Frontal cortex (tissue), 4 donors: ENCODE data around the gene DCDC2B. TPM values are rescaled to one million over a fixed set of nuclear protein-coding genes. Genes with fewer than 3 reads are reported as not detected.
A peak's percentile ranks its signal among the peaks of the same experiment; 100 is the strongest.
"Not testable (repeated sequence)": the region's sequence is repeated elsewhere in the genome, so short reads cannot be mapped to it uniquely, and the experiment has no call there.

ENCODE experiments used
- DNase-seq, 2 donors: peaks; one replicate each; pipeline ENCODE4 v3.0.0; 2012; ENCODE audit warnings: low spot score in 2 of 2
- FAIRE-seq: peaks from 2 replicates; lab custom pipeline; 2012; peaks lifted over from hg19 to GRCh38; lab: Jason Lieb, UNC
- total RNA-seq: library from RNA; depleted of rRNA; stranded (reverse); fragments of >200 nt; gene quantifications from one replicate; pipeline ENCODE4 v1.2.3, GENCODE V29; 2014
- donor health status: control.
- donor health status: control.
- donor health status: control.

DCDC2B gene
- total RNA-seq, result not detected

GRCh38 chr1:32208891-32209328, at the start of gene DCDC2B:
DCDC2B (plus strand) TSS chr1:32209089; CDS start chr1:32209094, 5 bp downstream.
- FAIRE-seq, result no peak

GRCh38 chr1:32159189-32159588, 49.7 kb upstream of the DCDC2B start:
- FAIRE-seq, result no peak
- DNase-seq, result no peak

More at GRCh38 chr1:32208891-32209328, at the start of gene DCDC2B:
- DNase-seq, result no peak

DNA sequence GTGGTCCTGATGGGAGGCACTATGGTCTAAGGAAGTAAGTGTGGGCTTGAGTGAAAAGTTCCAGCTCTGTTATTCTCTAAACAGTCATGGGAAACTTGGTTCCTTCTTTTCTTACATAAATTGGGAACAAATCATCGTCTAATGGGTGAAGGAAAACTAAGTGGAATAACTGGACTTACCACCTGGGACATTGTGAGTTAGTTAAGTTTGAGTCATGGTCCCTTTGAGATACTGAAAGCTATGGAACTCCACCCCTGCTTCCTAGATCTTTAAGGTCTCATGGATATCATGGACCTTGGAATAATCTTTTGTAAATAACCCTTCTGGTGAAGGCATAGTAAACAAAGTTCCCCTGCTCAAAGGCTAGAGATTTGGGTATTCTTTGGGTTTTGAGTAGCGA, 45.5 kb upstream of the DCDC2B start:
- DNase-seq (no peak), FAIRE-seq (no peak)

GRCh38 chr1:32165633-32166032, 43.3 kb upstream of the DCDC2B start:
- FAIRE-seq, DNase-seq: not testable (repeated sequence)

DNA sequence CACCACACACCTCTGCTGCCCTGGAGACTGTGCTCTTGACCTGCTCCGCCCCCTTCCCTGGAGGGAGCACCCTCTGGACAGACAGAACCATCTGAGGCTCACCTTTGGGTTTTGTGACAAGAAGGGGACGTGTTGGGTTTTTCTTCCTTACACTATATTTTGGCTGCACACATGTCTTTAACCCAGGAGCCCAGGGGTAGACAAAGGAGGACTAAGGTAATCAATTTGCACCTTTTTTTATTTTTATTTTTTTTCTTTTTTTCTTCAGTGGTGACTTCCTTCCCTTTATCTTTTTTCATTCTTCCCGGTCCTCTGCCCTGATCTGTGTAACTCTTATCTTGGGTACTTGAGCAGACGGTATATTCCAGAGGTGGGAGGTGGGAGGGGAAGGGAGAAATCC, 37.9 kb upstream of the DCDC2B start:
- no peak for DNase-seq
- FAIRE-seq, result no peak

DNA sequence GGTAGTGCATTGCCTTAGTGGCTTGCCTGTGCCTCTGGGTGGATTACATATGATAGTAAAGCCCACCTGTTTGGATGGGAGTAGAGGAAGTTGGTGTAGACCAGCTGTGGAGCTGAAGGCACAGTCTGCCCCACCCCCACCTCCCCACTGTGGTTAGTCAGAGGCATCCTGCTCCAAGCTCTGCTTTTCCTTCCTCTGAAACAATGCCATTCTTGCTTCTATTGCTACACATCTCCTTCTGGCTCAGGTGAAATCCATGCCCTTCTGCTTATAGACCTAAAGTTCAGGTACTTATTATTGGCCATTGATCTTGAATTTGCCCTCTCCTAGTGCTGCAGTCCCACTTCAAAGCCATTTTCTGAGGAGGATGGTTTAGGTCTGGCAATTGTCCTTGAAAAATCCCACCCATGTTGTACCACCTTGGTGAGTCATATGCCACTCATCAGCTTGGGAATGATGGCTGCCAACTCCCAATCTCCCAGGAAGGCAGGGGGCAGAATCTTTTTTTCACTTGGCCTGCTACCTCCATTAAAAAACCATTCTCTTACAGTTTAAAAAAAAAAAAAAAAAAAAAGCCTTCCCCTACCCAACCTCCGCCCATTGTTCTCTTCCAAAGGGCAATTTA, 36.2 kb upstream of the DCDC2B start:
- FAIRE-seq, result no peak

DNA sequence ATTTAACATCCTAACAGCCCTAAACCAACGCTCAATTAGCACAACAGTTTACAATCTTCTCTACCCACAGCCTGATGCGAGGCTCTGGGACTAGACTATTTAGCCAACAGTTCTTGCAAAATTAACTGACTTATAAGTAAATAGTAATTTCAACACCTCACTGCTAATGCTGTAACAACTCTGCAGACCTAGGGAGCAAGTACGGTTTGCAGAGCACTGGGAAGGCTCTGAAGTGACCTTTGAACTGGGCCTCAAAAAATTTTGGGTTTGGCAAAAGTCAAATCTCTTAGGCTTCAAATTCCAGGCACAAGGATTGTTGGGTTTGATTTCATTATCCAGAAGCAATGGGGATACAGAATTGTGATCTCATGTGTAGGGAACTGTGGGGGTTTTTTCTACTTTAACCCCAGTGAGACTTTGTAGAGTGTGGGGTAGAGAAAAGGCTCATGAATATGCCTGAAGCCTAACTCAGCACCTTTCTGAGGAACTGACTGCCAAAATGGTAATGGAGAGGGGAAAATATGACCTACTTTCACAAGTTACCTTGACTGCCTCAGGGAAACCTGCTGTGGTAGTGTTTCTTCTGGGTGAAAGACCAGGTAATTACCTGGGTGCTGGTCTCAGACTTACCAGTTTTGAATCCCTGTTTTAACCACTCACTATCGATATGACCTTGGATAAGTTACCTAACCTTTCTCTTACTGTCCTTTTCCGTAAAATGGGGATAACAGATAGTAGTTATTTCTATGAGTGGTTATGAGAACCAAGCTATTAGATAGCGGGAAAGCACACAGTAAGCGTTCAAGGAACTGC, 30.3 kb upstream of the DCDC2B start:
- no peak for DNase-seq
- FAIRE-seq, result no peak

More for the DNA sequence above, 36.2 kb upstream of the DCDC2B start:
- DNase-seq, result no peak

DNA sequence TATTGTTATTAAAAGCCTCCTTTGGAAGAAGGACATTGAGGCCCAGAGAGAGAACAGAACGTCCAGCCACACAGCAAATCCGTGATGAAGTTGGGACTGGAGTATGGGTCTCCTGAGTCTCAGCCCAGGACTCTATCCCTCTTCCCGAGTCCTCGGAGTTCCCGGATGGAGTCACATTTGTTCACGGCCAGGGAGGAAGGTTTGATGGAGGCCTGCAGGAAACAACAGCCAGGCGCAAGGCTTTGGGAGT, 29.8 kb upstream of the DCDC2B start:
- FAIRE-seq, result no peak

DNA sequence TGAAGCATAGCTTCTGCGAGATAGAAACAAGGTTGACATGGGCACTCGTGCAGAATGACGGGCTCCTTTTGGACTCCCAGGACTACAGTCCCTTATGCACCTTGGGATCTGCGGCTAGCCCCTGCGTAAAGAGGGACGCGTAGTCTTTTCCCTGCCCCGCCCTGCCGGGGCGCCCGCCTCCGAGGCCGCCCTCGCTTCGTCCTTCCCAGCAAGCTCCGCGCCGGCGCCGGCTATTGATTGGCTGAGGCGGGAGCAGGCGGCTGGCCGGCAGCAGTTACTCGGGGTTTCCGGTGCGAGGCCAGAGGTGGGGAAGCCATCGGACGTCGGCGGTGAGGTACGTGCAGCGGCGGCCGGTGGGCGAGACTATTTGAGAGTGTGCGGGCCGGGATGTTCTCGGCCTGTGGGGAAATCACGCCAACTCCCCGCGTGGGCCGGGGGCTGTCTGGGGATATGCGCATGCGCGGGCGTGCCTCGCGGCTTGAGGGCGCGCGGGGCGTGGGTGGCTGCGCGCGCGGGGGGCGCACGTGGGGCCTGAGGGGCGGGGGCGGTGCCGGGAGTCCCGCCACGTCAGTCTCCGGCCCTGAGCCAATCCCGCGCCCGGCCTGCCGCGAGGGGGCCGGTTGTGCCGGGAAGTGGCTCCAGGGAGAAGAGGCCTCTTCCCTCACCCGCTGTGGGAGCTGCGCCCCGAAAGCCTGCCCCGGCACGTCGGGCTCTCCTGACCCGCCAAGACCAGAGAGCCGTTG, 29.3 kb upstream of the DCDC2B start, which contains the start of gene TXLNA:
Gene TXLNA, plus strand, starts transcription at position 233 of the 743 bp plus-strand sequence. CDS start 671 bp downstream, outside the sequence.
- FAIRE-seq, result no peak
- peak; percentile 95 to 97 for DNase-seq

More for the DNA sequence above, 29.8 kb upstream of the DCDC2B start:
- DNase-seq, result no peak

GRCh38 chr1:32180186-32181060, 28.5 kb upstream of the DCDC2B start:
- no peak for FAIRE-seq

DNA sequence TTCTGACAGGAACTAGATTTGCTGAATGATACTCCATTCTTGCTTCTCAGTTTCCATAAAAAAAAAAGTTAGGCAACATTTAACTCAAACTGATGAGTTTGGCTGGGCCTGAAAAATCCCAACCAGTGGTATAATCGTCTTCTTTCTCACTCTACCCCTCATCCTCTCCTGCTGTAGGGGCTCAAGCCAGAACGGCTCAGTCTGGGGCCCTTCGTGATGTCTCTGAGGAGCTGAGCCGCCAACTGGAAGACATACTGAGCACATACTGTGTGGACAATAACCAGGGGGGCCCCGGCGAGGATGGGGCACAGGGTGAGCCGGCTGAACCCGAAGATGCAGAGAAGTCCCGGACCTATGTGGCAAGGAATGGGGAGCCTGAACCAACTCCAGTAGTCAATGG, 27.8 kb upstream of the DCDC2B start:
- FAIRE-seq (no peak), DNase-seq (no peak)

More at GRCh38 chr1:32180186-32181060, 28.5 kb upstream of the DCDC2B start:
- peak in 1 of 2 donors; percentile 53 for DNase-seq

GRCh38 chr1:32181563-32181962, 27.3 kb upstream of the DCDC2B start:
- DNase-seq, result no peak
- FAIRE-seq, result no peak

GRCh38 chr1:32182060-32182459, 26.8 kb upstream of the DCDC2B start:
- DNase-seq (no peak), FAIRE-seq (no peak)

DNA sequence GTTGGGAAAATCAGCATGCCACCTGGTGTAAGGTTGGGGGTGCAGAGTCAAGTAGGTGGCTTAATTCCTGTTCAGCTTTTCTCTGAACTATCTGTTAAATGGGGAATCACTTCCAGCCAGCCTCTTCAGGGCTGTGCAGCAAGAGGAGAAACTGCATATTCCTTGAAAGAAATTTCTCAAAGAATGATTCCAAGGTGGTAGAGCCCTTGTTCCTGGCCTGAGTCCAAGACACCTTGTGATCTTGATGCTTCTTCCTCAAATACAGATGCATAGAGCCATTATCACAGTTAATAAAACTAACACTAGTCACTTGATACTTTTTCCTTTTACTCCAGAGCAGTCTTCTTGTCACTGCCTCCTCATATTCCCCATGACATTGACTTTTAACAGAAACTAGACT, 24.2 kb upstream of the DCDC2B start:
- DNase-seq (no peak), FAIRE-seq (no peak)

- DNase-seq (no peak), FAIRE-seq (no peak)
Measured at GRCh38 chr1:32186077-32186476, 22.8 kb upstream of the DCDC2B start.

GRCh38 chr1:32186491-32186890, 22.4 kb upstream of the DCDC2B start:
- no peak for DNase-seq
- no peak for FAIRE-seq

DNA sequence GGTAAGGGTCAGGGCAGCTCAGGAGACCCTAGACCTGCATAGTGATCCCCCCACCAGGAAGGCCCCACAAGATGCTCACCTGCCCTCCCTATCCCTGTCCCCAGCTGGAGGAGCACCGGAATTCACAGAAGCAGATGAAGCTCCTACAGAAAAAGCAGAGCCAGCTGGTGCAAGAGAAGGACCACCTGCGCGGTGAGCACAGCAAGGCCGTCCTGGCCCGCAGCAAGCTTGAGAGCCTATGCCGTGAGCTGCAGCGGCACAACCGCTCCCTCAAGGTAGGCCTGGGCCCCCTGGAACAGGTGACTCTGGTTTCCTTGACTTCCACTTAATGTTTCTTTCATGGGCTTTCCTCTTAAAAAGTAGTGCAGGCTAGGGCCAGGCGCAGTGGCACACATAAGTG, 21.0 kb upstream of the DCDC2B start:
- no peak for FAIRE-seq

DNA sequence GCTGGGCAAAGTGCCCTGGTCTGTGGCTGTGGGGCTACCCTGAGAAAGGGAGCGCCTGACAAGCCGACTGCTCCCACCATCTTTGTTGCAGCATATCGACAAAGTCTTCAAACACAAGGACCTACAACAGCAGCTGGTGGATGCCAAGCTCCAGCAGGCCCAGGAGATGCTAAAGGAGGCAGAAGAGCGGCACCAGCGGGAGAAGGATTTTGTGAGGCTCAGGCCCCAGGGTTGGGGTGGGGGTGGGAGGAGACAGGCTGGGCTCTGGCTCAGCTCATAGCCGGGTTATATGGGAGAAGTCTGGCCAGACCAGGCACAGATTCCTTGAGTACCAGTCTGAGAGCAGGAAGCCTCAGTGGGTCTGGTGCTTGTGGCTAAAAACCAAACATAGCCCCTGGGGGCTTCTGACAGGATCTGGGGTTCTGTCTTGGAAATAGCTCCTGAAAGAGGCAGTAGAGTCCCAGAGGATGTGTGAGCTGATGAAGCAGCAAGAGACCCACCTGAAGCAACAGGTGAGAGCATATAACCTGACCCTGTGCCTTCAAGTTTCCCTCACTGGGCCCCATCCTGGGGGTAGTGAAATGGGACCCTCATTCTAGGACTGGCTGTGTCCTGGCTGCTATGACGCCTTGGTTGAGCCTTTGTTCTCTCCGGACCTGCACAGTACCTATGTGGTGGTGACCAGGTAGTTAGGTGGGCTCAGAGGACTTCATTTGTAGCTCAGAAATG, 16.5 kb upstream of the DCDC2B start:
- FAIRE-seq, result no peak
- DNase-seq, result no peak

More for the DNA sequence above, 21.0 kb upstream of the DCDC2B start:
- DNase-seq, result no peak

- FAIRE-seq (no peak), DNase-seq (no peak)
Measured at GRCh38 chr1:32194984-32195383, 13.9 kb upstream of the DCDC2B start.
